ENCODE data around the gene DRG2.
A peak's percentile ranks its signal among the peaks of the same experiment; 100 is the strongest.

The DRG2 gene

GRCh38 chr17:18117533-18117932 lies 29.8 kb downstream of the DRG2 start:
- DNase-seq (ENCODE audit: low spot score), result no peak

- no peak for DNase-seq (ENCODE audit: low spot score)
Observed at GRCh38 chr17:18117982-18118975, 30.5 kb downstream of the DRG2 start.

- DNase-seq (ENCODE audit: low spot score), result no peak
Observed at GRCh38 chr17:18119166-18119745, 31.5 kb downstream of the DRG2 start.

- DNase-seq (ENCODE audit: low spot score), result no peak
Observed at GRCh38 chr17:18119938-18120337, 32.2 kb downstream of the DRG2 start.

- no peak for DNase-seq (ENCODE audit: low spot score)
Observed at GRCh38 chr17:18120461-18121017, 32.8 kb downstream of the DRG2 start.

GRCh38 chr17:18121144-18121910 lies 33.6 kb downstream of the DRG2 start:
- DNase-seq (ENCODE audit: low spot score), result no peak

GRCh38 chr17:18122990-18123753 lies 35.4 kb downstream of the DRG2 start:
- DNase-seq (ENCODE audit: low spot score), result no peak

GRCh38 chr17:18124345-18125126 lies 36.8 kb downstream of the DRG2 start:
- no peak for DNase-seq (ENCODE audit: low spot score)

GRCh38 chr17:18129041-18129502 lies 41.3 kb downstream of the DRG2 start:
- no peak for DNase-seq (ENCODE audit: low spot score)

- no peak for DNase-seq (ENCODE audit: low spot score)
Observed at GRCh38 chr17:18132711-18133110, 45.0 kb downstream of the DRG2 start.

- no peak for DNase-seq (ENCODE audit: low spot score)
Observed at GRCh38 chr17:18136357-18136756, 48.6 kb downstream of the DRG2 start.

- no peak for DNase-seq (ENCODE audit: low spot score)
Observed at GRCh38 chr17:18138065-18138749, 50.5 kb downstream of the DRG2 start.

GRCh38 chr17:18139092-18139491 lies 51.3 kb downstream of the DRG2 start:
- no peak for DNase-seq (ENCODE audit: low spot score)

- DNase-seq (ENCODE audit: low spot score), result no peak
Observed at GRCh38 chr17:18139498-18139897, 51.8 kb downstream of the DRG2 start.

- no peak for DNase-seq (ENCODE audit: low spot score)
Observed at GRCh38 chr17:18139949-18140348, 52.2 kb downstream of the DRG2 start.

- no peak for DNase-seq (ENCODE audit: low spot score)
Observed at GRCh38 chr17:18140648-18141047, 52.9 kb downstream of the DRG2 start.

GRCh38 chr17:18141210-18141803 lies 53.6 kb downstream of the DRG2 start:
- peak; percentile 49 for DNase-seq (ENCODE audit: low spot score)

GRCh38 chr17:18142417-18142816 lies 54.7 kb downstream of the DRG2 start:
- DNase-seq (ENCODE audit: low spot score), result no peak
